Right lobe of liver (tissue), 6 donors: ENCODE measurements around the gene RAP1A. TPM values are rescaled to one million over a fixed set of nuclear protein-coding genes. Genes with fewer than 3 reads are reported as not detected.

ENCODE experiments used
- ATAC-seq, 4 donors: fragments of 200-7000 bp; cut with Tn5 transposase; one replicate each; pipeline ENCODE4 v1.9.1; 2020; ENCODE audit warnings: mild to moderate bottlenecking in 4 of 4, moderate library complexity in 4 of 4
- DNase-seq, 3 donors: peaks; one replicate each; pipeline ENCODE4 v3.0.0-alpha.2; 2020
- H3K27ac ChIP-seq, 3 donors: fragments of 200-600 bp; one replicate each; pipeline ENCODE4 v1.8.0; 2022
- H3K27me3 ChIP-seq, 2 donors: fragments of 200-600 bp; one replicate each; pipeline ENCODE4 v1.8.0; 2022
- H3K36me3 ChIP-seq, 4 donors: fragments of 200-600 bp; sonication (generic) in 1 of 4; one replicate each; pipeline versions ENCODE4 v1.5.1 to v1.8.0; 2017 to 2022; ENCODE audit warnings: control low read depth in 1 of 4
- H3K4me1 ChIP-seq, 4 donors: fragments of 200-600 bp; sonication (generic) in 1 of 4; one replicate each; pipeline versions ENCODE4 v1.5.1 to v1.8.0; 2017 to 2022; ENCODE audit warnings: control low read depth in 1 of 4
- H3K4me3 ChIP-seq, 3 donors: fragments of 200-600 bp; one replicate each; pipeline ENCODE4 v1.8.0; 2022
- H3K9me3 ChIP-seq, 4 donors: fragments of 200-600 bp; sonication (generic) in 1 of 4; one replicate each; pipeline versions ENCODE4 v1.5.1 to v1.8.0; 2017 to 2022; ENCODE audit warnings: control low read depth in 1 of 4
- CTCF ChIP-seq, 4 donors: fragments of 200-600 bp in 3 of 4; fragments of 450-650 bp in 1 of 4; IDR thresholded peaks; one replicate each; pipeline versions ENCODE4 v1.5.1 to v1.8.0; 2016 to 2022; ENCODE audit warnings: antibody characterized with exemption in 4 of 4, mild to moderate bottlenecking in 2 of 4
- POLR2A ChIP-seq: fragments of 450-650 bp; IDR thresholded peaks from one replicate; pipeline ENCODE4 v1.6.1; 2017; ENCODE audit warnings: antibody characterized with exemption, mild to moderate bottlenecking
- WGBS: methylation state at CpG from one replicate; pipeline ENCODE4 v1.1.6; 2018; ENCODE audit warnings: low coverage, low lambda C conversion rate; ENCODE audit not compliant: insufficient coverage; ENCODE audit errors: missing lambda C conversion rate; 5-methylcytosine and 5-hydroxymethylcytosine counted together
- intact Hi-C, 2 donors: fragments of 100-400 bp; cut with DNase I; formaldehyde crosslinking; loops; one replicate each; pipeline versions ENCODE4 v1.11.2 to v1.14.1; 2022
- total RNA-seq, 6 experiments: library from RNA; depleted of rRNA in 2 of 6; stranded (reverse); fragments of >200 nt in 2 of 6; fragmentation: NEBNext Ultra II Directional in 3 of 6; extraction: Animal tissue kit (Norgen Biotek cat#: 25700) in 3 of 6; gene quantifications; one replicate each; pipeline versions ENCODE4 v1.1.0 to v1.2.4, GENCODE V29; 2016 to 2023
- donor health status: DM: no; HTN: yes; CAD: no.
- donor health status: DM: no; HTN: no; CAD: no.
- donor health status: DM: no; HTN: no; CAD: no.
- donor health status: DM: no; HTN: yes; CAD: no.
- donor health status: DM: no; HTN: yes; CAD: no.

Gene RAP1A
- total RNA-seq, 6 experiments from 2014 or later = 25.9 to 53.8 (median 33.3) TPM

- no peak overlapping the region for H3K27ac ChIP-seq
- no peak overlapping the region for H3K4me3 ChIP-seq
- intact Hi-C loops = no loop called here
- WGBS = 97% methylated on average over 4 of the region's 4 CpGs
- peaks cover 0 to 14% (median 0%) of the 10 kb centered on the region in 4 donors for H3K4me1 ChIP-seq
- no peak for TF ChIP-seq CTCF (IDR thresholded peaks at IDR 0.05)
- no peak for TF ChIP-seq POLR2A
- peaks cover 0 to under 1% of the 10 kb centered on the region in 2 donors for H3K27me3 ChIP-seq
- DNase-seq = no peak
- no peak for ATAC-seq
- no peaks in the 10 kb centered on the region for H3K9me3 ChIP-seq
- no peaks in the 10 kb centered on the region for H3K36me3 ChIP-seq
Measured at GRCh38 chr1:111735321-111735720, 115.7 kb downstream of the RAP1A start.

DNA sequence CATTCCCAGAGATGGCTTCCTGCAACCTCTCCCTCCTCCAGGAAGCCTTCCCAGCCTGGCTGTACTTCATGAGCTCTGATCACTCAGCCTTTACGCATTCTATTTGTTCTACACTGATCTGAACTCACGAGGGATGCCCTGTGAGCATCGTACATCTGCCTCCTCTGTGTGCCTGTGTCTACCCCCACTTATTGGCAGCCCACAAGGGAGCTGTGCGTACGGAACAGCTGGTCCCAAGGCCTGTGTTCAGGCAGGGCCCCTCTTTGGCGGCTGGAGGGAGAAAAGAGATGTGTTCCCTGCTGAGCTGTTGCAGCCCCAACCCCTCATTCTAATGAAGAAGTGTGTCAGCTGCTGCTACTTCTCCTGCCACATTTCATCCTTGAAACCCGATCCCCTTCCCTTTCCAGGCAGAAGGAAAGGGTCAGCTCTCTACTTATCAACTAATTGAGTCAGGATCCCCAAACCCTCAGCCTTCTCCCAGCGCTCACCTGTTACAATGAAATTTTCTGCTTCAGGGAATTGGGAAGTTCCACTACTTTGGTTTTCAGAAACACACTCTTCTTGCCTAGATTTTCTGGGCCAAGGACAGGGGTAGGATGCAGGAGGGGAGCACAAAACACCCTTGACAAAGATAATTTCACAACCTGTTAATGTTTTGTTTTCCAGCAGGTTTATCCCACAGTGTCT lies 116.4 kb downstream of the RAP1A start:
- Histone ChIP-seq H3K4me3 (no peak overlapping the region), H3K27me3 (peaks cover 0 to 3% of the 10 kb centered on the region in 2 donors)
- intact Hi-C loops = no loop called here

DNA sequence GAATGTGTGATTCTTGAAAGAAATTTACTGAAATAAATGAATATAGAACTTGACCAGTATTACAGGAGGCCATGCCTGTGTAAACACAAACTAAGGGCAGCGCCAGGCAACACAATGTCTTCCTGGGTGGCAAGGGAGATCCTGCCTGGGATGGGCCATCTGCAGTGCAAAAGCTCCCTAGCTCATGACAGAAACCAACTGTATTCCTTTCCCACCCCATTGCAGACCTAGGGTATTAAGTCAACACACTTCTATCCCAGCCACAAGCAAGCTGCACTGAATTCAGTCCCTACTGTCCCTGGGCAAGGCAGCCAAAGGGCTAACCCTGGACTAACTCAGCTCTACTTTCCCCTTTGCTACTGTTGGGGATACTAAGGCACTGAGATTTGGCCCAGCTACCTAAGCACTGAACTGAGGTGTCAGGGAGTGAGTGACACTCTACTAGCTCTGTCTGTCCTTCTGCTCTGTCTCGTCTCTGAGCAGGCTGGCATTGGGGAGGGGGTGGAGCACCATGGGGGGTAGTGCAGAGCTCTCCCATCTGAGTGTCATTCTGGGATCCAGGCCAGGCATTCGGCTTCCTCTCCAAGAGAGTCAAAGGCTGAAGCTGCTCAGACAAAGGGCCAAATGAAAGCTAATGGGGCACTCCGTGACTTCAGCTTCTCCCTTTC lies 117.1 kb downstream of the RAP1A start:
- intact Hi-C loops = no loop called here
- Histone ChIP-seq H3K36me3 (no peaks in the 10 kb centered on the region), H3K4me1 (peaks cover 0 to 17% (median 0%) of the 10 kb centered on the region in 4 donors), H3K27me3 (peaks cover 0 to 3% of the 10 kb centered on the region in 2 donors), H3K4me3 (no peak overlapping the region), H3K9me3 (no peaks in the 10 kb centered on the region), H3K27ac (no peak overlapping the region)
- DNase-seq (no peak), ATAC-seq (no peak)
- TF ChIP-seq CTCF (IDR thresholded peaks at IDR 0.05) = no peak
- no peak for TF ChIP-seq POLR2A
- WGBS = 80% methylated on average over 3 of the region's 4 CpGs

More for the DNA sequence above, 116.4 kb downstream of the RAP1A start:
- Histone ChIP-seq H3K36me3 (no peaks in the 10 kb centered on the region), H3K4me1 (peaks cover 0 to 17% (median 0%) of the 10 kb centered on the region in 4 donors), H3K27ac (no peak overlapping the region), H3K9me3 (no peaks in the 10 kb centered on the region)
- no peak for TF ChIP-seq POLR2A
- no peak for TF ChIP-seq CTCF (IDR thresholded peaks at IDR 0.05)
- DNase-seq = no peak
- ATAC-seq = no peak
- WGBS = 91% methylated on average over 7 of the region's 8 CpGs

GRCh38 chr1:111737216-111738132 lies 117.9 kb downstream of the RAP1A start:
- no peak for TF ChIP-seq POLR2A
- no peak for TF ChIP-seq CTCF (IDR thresholded peaks at IDR 0.05)
- peaks cover 0 to 17% (median 0%) of the 10 kb centered on the region in 4 donors for H3K4me1 ChIP-seq
- H3K36me3 ChIP-seq = no peaks in the 10 kb centered on the region
- intact Hi-C loops = no loop called here
- H3K27ac ChIP-seq = no peak overlapping the region
- peaks cover 0 to 3% of the 10 kb centered on the region in 2 donors for H3K27me3 ChIP-seq
- H3K9me3 ChIP-seq = no peaks in the 10 kb centered on the region
- no peak overlapping the region for H3K4me3 ChIP-seq
- ATAC-seq = no peak
- no peak for DNase-seq
- 57% methylated on average over 8 of the region's 8 CpGs for WGBS
